Adrenal gland (tissue), 12 donors: Measurements from ENCODE around the gene FREY1. TPM values are rescaled to one million over a fixed set of nuclear protein-coding genes. Genes with fewer than 3 reads are reported as not detected.

ENCODE experiments used
- DNase-seq, 7 donors: peaks; one replicate each; pipeline ENCODE4 v3.0.0-alpha.2; 2019 to 2020
- H3K27ac ChIP-seq, 5 donors: fragments of 200-600 bp; sonication (generic) in 4 of 5; 1 replicate in 3 of 5; 2 replicates in 2 of 5; pipeline versions ENCODE4 v1.5.1 to v1.8.0; 2016 to 2020; ENCODE audit warnings: mild to moderate bottlenecking in 1 of 5
- H3K27me3 ChIP-seq: fragments of 200-600 bp; 2 replicates; pipeline ENCODE4 v1.8.0; 2021
- H3K36me3 ChIP-seq, 2 donors: fragments of 200-600 bp; replicated peaks in 1 of 2; 1 replicate in 1 of 2; 2 replicates in 1 of 2; pipeline versions ENCODE4 v1.5.1 to v1.8.0; 2018 to 2022
- H3K4me1 ChIP-seq, 2 donors: fragments of 200-600 bp; replicated peaks in 1 of 2; 1 replicate in 1 of 2; 2 replicates in 1 of 2; pipeline versions ENCODE4 v1.5.1 to v1.8.0; 2018 to 2021
- H3K4me3 ChIP-seq, 4 donors: fragments of 200-600 bp; sonication (generic) in 3 of 4; one replicate each; pipeline ENCODE4 v1.5.1; 2016 to 2018
- H3K9me3 ChIP-seq, 3 donors: fragments of 200-600 bp; sonication (generic) in 1 of 3; replicated peaks in 1 of 3; 1 replicate in 2 of 3; 2 replicates in 1 of 3; pipeline versions ENCODE4 v1.5.1 to v1.8.0; 2016 to 2021
- POLR2A ChIP-seq, 2 donors: fragments of 450-650 bp; IDR thresholded peaks; one replicate each; pipeline ENCODE4 v1.6.1; 2017; ENCODE audit warnings: antibody characterized with exemption in 2 of 2, mild to moderate bottlenecking in 2 of 2, moderate library complexity in 1 of 2
- WGBS, 4 donors: extraction: QIAGEN DNeasy Blood & Tissue Kit in 2 of 4; methylation state at CpG; one replicate each; pipeline versions ENCODE4 v1.1.5 to v1.1.7; 2013 to 2017; 5-methylcytosine and 5-hydroxymethylcytosine counted together
- intact Hi-C, 2 donors: fragments of 100-400 bp; cut with DNase I; formaldehyde crosslinking; loops; one replicate each; pipeline versions ENCODE4 v1.14.1 to v1.15.0; 2022 to 2023
- polyA plus RNA-seq, 3 donors: library from polyadenylated mRNA; stranded (reverse); fragments of 200-250 nt in 2 of 3; fragments of 350-450 nt in 1 of 3; fragmentation: Illumina TruSeq in 1 of 3; extraction: RNeasy Lipid Tissue Mini Kit (QIAGEN cat#74804) in 1 of 3; gene quantifications; one replicate each; pipeline ENCODE4 v1.2.3, GENCODE V29; 2013 to 2014
- total RNA-seq, 9 donors: library from RNA; depleted of rRNA in 4 of 9; stranded (reverse); fragments of >200 nt in 4 of 9; fragments of 120-200 nt in 1 of 9; fragmentation: NEBNext Ultra II Directional in 1 of 9; extraction: Animal tissue kit (Norgen Biotek cat#: 25700) in 1 of 9; gene quantifications; one replicate each; pipeline versions ENCODE4 v1.1.0 to v1.2.4, GENCODE V29; 2013 to 2023
- TF ChIP-seq, protein P1 (sequence below), 6 experiments: fragments of 450-650 bp in 4 of 6; fragments of 200-600 bp in 2 of 6; sonication (generic) in 1 of 6; IDR thresholded peaks; 1 replicate in 5 of 6; 2 replicates in 1 of 6; pipeline versions ENCODE4 v1.5.1 to v1.8.0; 2016 to 2021; ENCODE audit warnings: antibody characterized with exemption in 6 of 6, mild to moderate bottlenecking in 2 of 6, moderate library complexity in 1 of 6
- donor health status: healthy with polysubstance abuse.
- donor health status: Bipolar disorder and iron deficiency.
- donor health status: DM: yes; HTN: yes; CAD: no.
- donor health status: DM: no; HTN: no; CAD: no.
- donor health status: DM: no; HTN: no; CAD: no.
- donor health status: DM: yes; HTN: yes; CAD: no.

FREY1 gene
- total and polyA plus RNA-seq, 12 donors = 0.30 to 1.2 (median 0.79) TPM; not detected in 5

DNA sequence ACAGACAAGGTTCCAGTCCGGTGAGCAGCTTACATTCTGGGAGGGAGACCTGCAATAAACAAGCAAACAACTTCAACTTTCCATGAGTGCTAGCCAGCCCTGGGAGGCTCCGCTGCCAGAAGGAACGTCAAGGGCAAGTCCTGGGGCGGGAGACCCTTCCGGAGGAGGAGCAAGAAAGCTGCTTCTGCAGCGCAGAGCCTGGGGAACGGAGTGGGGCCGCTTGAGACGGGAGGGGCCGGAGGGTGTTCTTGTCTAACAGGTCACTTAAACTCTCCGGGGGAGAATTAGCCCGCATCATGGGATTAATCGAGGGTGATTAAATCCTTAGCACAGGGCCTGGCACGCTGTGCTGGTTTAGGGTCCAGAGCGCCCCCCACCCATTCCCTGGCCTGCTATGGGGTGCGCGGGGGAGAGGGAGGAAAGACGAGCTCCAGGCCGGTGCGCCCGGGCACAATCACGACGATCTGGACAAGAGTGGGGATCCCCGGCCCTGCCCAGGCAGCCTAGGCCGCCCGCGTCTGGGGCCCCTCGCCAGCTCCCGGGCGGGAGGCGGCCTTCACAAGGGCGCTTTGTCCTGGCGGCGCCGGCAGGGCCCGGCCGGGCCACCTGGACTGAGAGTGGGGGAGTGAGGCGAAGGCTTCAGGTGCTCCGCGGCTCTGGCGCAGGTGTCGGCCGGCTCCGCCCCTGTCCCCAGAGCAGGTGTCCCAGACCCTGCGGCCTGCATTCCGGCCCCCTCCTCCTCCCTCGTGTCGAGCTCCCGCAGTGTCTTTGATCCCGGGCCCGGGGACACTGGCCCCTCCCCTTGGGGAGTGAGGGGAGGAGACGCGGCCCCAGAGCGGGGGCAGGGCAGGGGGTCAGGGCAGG lies 14.7 kb upstream of the FREY1 start:
- intact Hi-C loops = no loop called here
- DNase-seq = peak in 6 of 7 donors; percentile 40 to 60 (median 50)
- Histone ChIP-seq H3K27ac (peak overlapping the region in 2 of 5 donors; percentile 63 to 70), H3K4me1 (peaks cover 6 to 27% of the 10 kb centered on the region in 2 donors), H3K36me3 (no peaks in the 10 kb centered on the region), H3K9me3 (no peaks in the 10 kb centered on the region), H3K4me3 (peak overlapping the region in 2 of 4 donors; percentile 13 to 59), H3K27me3 (no peaks in the 10 kb centered on the region)
- TF ChIP-seq, protein P1, sequence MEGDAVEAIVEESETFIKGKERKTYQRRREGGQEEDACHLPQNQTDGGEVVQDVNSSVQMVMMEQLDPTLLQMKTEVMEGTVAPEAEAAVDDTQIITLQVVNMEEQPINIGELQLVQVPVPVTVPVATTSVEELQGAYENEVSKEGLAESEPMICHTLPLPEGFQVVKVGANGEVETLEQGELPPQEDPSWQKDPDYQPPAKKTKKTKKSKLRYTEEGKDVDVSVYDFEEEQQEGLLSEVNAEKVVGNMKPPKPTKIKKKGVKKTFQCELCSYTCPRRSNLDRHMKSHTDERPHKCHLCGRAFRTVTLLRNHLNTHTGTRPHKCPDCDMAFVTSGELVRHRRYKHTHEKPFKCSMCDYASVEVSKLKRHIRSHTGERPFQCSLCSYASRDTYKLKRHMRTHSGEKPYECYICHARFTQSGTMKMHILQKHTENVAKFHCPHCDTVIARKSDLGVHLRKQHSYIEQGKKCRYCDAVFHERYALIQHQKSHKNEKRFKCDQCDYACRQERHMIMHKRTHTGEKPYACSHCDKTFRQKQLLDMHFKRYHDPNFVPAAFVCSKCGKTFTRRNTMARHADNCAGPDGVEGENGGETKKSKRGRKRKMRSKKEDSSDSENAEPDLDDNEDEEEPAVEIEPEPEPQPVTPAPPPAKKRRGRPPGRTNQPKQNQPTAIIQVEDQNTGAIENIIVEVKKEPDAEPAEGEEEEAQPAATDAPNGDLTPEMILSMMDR (IDR thresholded peaks at IDR 0.05) = no peak
- peak in 1 of 2 donors; percentile 15 for TF ChIP-seq POLR2A (IDR thresholded peaks at IDR 0.05)
- 17 to 40% (median 21%) methylated on average over 5 to 54 of the region's 54 CpGs for WGBS, 4 donors

DNA sequence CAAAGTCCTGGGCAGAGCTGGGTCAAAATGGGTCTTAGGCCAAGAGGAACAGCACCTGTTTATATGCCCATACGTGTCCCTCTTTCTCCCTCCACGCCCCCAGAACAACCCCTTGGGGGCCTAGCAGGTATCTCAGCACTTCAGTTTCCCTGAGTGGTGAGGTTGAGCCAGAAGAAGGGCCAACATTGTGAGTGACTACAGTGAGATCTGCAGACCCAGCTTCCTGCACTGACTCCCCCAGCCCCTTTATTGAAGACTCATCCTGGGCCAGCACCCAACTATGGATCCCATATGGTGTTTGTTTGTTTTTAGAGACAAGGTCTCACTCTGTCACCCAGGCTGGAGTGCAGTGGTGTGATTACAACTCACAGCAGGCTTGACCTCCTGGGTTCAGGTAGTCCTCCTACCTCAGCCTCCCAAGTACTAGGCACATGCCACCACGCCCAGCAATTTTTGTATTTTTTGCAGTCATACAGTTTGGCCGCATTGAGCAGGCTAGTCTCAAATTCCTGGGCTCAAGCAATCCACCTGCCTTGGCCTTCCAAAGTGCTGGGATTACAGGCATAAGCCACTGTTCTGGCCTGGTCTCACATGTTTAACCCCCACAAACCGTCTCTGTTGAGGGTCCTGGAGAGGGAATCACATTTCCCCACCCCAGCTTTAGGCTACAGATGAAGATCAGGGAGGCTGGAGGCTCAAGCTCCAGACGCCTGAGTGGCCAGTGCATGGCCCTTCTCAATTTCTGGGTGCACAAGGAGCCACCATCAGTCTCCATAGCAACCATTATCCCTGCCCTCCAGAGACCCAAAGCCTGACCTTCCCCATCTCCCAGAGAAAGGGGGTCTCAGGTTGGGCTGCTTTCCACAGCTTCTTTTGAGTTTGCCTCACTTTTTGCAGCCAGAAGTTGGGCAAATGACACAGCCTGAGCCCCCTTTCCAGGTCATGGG lies 13.7 kb upstream of the FREY1 start:
- H3K27ac ChIP-seq = peak overlapping the region in 2 of 5 donors; percentile 63 to 70
- TF ChIP-seq POLR2A (IDR thresholded peaks at IDR 0.05) = no peak
- intact Hi-C loops = no loop called here
- DNase-seq = peak in 1 of 7 donors; percentile 12
- no peak overlapping the region for H3K4me3 ChIP-seq
- peaks cover 0 to 4% of the 10 kb centered on the region in 2 donors for H3K36me3 ChIP-seq
- H3K27me3 ChIP-seq = no peaks in the 10 kb centered on the region
- no peaks in the 10 kb centered on the region for H3K9me3 ChIP-seq
- H3K4me1 ChIP-seq = peaks cover 6 to 36% of the 10 kb centered on the region in 2 donors
- WGBS, 4 donors = 86 to 95% (median 90%) methylated on average over 6 of the region's 6 CpGs

DNA sequence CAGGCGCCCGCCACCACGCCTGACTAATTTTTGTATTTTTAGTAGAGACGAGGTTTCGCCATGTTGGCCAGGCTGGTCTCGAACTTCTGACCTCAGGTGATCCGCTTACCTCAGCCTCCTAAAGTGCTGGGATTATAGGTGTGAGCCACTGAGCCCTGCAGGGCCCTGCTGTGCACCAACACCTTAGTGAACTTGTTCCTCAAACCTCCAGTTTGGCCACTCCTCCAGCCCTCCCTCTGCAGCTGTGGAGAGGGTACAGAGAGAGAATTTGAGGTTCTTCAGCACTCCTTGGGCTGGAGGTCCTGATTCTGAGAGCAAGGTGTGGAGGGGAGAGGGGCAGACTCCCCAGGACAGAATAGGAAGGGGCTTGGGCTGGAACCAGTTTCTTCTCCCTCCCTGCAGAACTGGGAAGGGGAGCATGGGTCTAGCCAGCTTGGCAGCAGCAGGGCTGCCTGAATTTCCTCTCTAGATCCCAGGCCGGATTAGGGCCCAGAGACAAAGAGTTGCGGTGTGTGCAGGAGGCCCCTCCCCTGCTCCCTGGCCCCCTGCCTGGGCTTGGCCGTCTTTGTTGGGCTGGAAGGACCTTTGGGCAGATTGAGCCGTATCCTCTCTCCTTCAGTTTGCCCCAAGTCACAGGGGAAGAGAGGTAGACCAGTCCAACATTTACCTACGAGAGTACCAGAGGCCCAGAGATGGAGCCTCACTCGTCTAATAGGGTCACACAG lies 12.9 kb upstream of the FREY1 start:
- Histone ChIP-seq H3K4me3 (no peak overlapping the region), H3K27ac (no peak overlapping the region), H3K9me3 (no peaks in the 10 kb centered on the region), H3K36me3 (peaks cover 0 to 12% of the 10 kb centered on the region in 2 donors), H3K27me3 (no peaks in the 10 kb centered on the region), H3K4me1 (peaks cover 6 to 38% of the 10 kb centered on the region in 2 donors)
- 81 to 90% (median 85%) methylated on average over 13 of the region's 13 CpGs for WGBS, 4 donors
- peak in 1 of 7 donors; percentile 13 for DNase-seq
- no peak for TF ChIP-seq POLR2A (IDR thresholded peaks at IDR 0.05)
- TF ChIP-seq, protein P1 (IDR thresholded peaks at IDR 0.05) = no peak
- intact Hi-C loops = loop anchor here in 1 of 2 donors (10.0 kb wide), 1 partner anchor 55 kb away; no protein-coding TSS in a partner anchor

DNA sequence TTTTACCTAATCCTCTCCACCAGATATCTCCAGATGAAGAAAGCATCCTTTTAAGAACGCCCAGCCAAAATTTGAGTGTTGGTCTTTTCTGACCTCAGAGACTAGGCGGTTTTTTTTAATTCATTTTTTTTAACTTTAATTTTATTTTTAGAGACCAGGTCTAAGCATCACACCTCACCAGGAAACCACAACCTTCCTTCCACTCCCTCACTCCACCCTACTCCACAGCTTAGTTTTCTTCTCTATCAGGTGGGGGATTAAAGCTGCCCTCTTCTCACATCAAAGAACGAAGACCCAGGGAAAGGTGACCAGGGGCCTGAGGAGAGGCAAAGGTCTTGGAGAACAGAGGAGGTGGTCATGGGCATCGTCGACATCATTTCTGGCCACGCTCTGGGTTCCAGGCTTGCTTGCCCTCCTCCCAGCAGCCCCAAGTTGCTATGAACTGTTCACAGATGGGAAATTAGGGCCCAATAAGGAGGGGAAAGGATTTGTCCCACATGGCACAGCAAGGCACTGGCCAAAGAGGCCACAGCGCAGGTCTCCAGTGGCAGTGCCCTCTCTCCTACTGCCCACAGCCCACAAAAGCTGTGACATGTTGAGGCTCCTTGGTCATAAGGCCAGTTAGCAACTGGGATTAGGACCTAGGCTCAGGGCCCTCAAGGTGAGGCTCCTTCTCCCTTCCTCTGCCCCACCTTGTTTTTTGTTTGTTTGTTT lies 12.0 kb upstream of the FREY1 start:
- Histone ChIP-seq H3K36me3 (peaks cover 0 to 20% of the 10 kb centered on the region in 2 donors), H3K4me3 (peak overlapping the region in 1 of 4 donors; percentile 92), H3K4me1 (peaks cover 6 to 38% of the 10 kb centered on the region in 2 donors), H3K27me3 (no peaks in the 10 kb centered on the region), H3K9me3 (no peaks in the 10 kb centered on the region), H3K27ac (peak overlapping the region in 2 of 5 donors; percentile 77 to 85)
- TF ChIP-seq POLR2A (IDR thresholded peaks at IDR 0.05) = no peak
- TF ChIP-seq, protein P1 (IDR thresholded peaks at IDR 0.05) = no peak
- intact Hi-C loops = loop anchor here in 1 of 2 donors (10.0 kb wide), 1 partner anchor 54 kb away; no protein-coding TSS in a partner anchor
- WGBS, 4 donors = 54 to 63% (median 60%) methylated on average over 7 of the region's 7 CpGs
- DNase-seq = peak in 1 of 7 donors; percentile 9
